Naive thymus-derived CD4-positive, alpha-beta T cell (primary cell): ENCODE results near the gene SCYGR6. TPM values are rescaled to one million over a fixed set of nuclear protein-coding genes. Genes with fewer than 3 reads are reported as not detected.
"Not testable (repeated sequence)": the region's sequence is repeated elsewhere in the genome, so short reads cannot be mapped to it uniquely, and the experiment has no call there.

Experiments used
- ATAC-seq: fragments of 150-1000 bp; cut with Tn5 transposase; 2 replicates; pipeline ENCODE4 v1.10.0; 2021; ENCODE audit warnings: mild to moderate bottlenecking, moderate library complexity
- CTCF ChIA-PET: fragments of 350-600 bp; sonication (Branson Sonifier 250); formaldehyde crosslinking; loops from one replicate; lab custom pipeline; 2021; ENCODE audit warnings: antibody characterized with exemption; lab: Charles Lee
- POLR2A ChIA-PET: fragments of 350-600 bp; sonication (Branson Sonifier 250); formaldehyde crosslinking; loops from one replicate; lab custom pipeline; 2021; ENCODE audit warnings: antibody characterized with exemption, inconsistent platforms; lab: Charles Lee
- DNase-seq, 9 donors: peaks; one replicate each; pipeline versions ENCODE4 v3.0.0 to v3.0.0-alpha.2; 2020 to 2022; ENCODE audit warnings: mixed read lengths in 1 of 9
- H3K27ac ChIP-seq: one replicate; pipeline ENCODE4 v1.7.0; 2013; ENCODE audit warnings: mild to moderate bottlenecking, low read depth, low read length, moderate library complexity
- H3K27me3 ChIP-seq, 2 donors: one replicate each; pipeline ENCODE4 v1.7.0; 2013; ENCODE audit warnings: low read length in 2 of 2, mild to moderate bottlenecking in 2 of 2, moderate library complexity in 2 of 2; ENCODE audit not compliant: control insufficient read depth in 2 of 2, insufficient read depth in 2 of 2
- H3K36me3 ChIP-seq, 3 experiments: 1 replicate in 2 of 3; 2 replicates in 1 of 3; pipeline ENCODE4 v1.7.0; 2013; ENCODE audit warnings: low read length in 3 of 3, mild to moderate bottlenecking in 3 of 3, moderate library complexity in 1 of 3; ENCODE audit not compliant: insufficient read depth in 3 of 3, control insufficient read depth in 2 of 3
- H3K4me1 ChIP-seq, 2 donors: one replicate each; pipeline ENCODE4 v1.7.0; 2013; ENCODE audit warnings: low read length in 2 of 2, mild to moderate bottlenecking in 2 of 2, moderate library complexity in 1 of 2; ENCODE audit not compliant: control insufficient read depth in 2 of 2, insufficient read depth in 2 of 2
- H3K4me3 ChIP-seq: 2 replicates; pipeline ENCODE4 v1.7.0; 2013; ENCODE audit warnings: mild to moderate bottlenecking, low read length
- H3K9me3 ChIP-seq, 3 experiments: 1 replicate in 2 of 3; 2 replicates in 1 of 3; pipeline ENCODE4 v1.7.0; 2013; ENCODE audit warnings: low read length in 3 of 3; ENCODE audit not compliant: control insufficient read depth in 2 of 3
- H3K27ac Mint-ChIP-seq, 9 donors: one replicate each; pipeline ENCODE4 v1.8.0; 2020 to 2022; ENCODE audit warnings: mixed read lengths in 9 of 9, mild to moderate bottlenecking in 8 of 9, moderate library complexity in 5 of 9, inconsistent platforms in 2 of 9
- H3K27me3 Mint-ChIP-seq, 5 donors: one replicate each; pipeline ENCODE4 v1.8.0; 2021 to 2022; ENCODE audit warnings: mixed read lengths in 5 of 5, mild to moderate bottlenecking in 1 of 5
- H3K36me3 Mint-ChIP-seq, 5 donors: one replicate each; pipeline ENCODE4 v1.8.0; 2020 to 2022; ENCODE audit warnings: mixed read lengths in 5 of 5, mild to moderate bottlenecking in 3 of 5, inconsistent platforms in 1 of 5
- H3K4me1 Mint-ChIP-seq, 7 donors: one replicate each; pipeline ENCODE4 v1.8.0; 2020 to 2022; ENCODE audit warnings: mixed read lengths in 7 of 7, mild to moderate bottlenecking in 3 of 7, inconsistent platforms in 1 of 7
- H3K4me3 Mint-ChIP-seq, 10 donors: one replicate each; pipeline ENCODE4 v1.8.0; 2020 to 2022; ENCODE audit warnings: mild to moderate bottlenecking in 10 of 10, mixed read lengths in 10 of 10, moderate library complexity in 6 of 10, inconsistent platforms in 2 of 10
- H3K9me3 Mint-ChIP-seq, 11 donors: one replicate each; pipeline ENCODE4 v1.8.0; 2020 to 2022; ENCODE audit warnings: mixed read lengths in 11 of 11, mild to moderate bottlenecking in 4 of 11, inconsistent platforms in 1 of 11, moderate library complexity in 1 of 11
- intact Hi-C, 2 donors: fragments of 100-400 bp; cut with micrococcal nuclease; formaldehyde crosslinking; loops; one replicate each; pipeline ENCODE4 v1.15.1; 2023
- polyA plus RNA-seq, 2 donors: library from polyadenylated mRNA; unstranded; fragments of 300-500 nt; fragmentation: Illumina TruSeq; gene quantifications; one replicate each; pipeline ENCODE4 v1.2.3, GENCODE V29; 2021
- total RNA-seq, 6 experiments: library from RNA in 5 of 6; stranded (reverse) in 5 of 6; gene quantifications; 1 replicate in 5 of 6; 2 replicates in 1 of 6; pipeline ENCODE4 v1.2.3 and lab custom pipeline; 2021 to 2026

Gene SCYGR6
- total and polyA plus RNA-seq, 7 experiments from 2014 or later: not detected

GRCh38 chr2:227765788-227766372 lies 41.3 kb upstream of the SCYGR6 start:
- H3K27ac ChIP-seq: no peak overlapping the region
- Mint-ChIP-seq H3K4me1 (peaks cover 0 to 3% (median 0%) of the 10 kb centered on the region in 7 donors), H3K27me3 (peaks cover 0 to 5% (median 4%) of the 10 kb centered on the region in 5 donors), H3K27ac (no peak overlapping the region), H3K4me3 (no peak overlapping the region), H3K36me3 (no peaks in the 10 kb centered on the region), H3K9me3 (no peaks in the 10 kb centered on the region)
- ATAC-seq (no peak), DNase-seq (no peak)
- intact Hi-C loops: loop anchor here (1.0 to 5.0 kb wide), 7 partner anchors 108 to 1879 kb away; partner anchors contain the start of gene AGFG1 (in 1 of the 2)
- H3K27me3 ChIP-seq: no peaks in the 10 kb centered on the region
- no peak overlapping the region for H3K4me3 ChIP-seq
- ChIA-PET CTCF (interaction anchor here (0.6 to 1.2 kb wide), 7 partner anchors 90 to 631 kb away, joined by 3 to 5 read pairs (median 4); no protein-coding TSS in a partner anchor), POLR2A (no interaction called here)
- no peaks in the 10 kb centered on the region for H3K36me3 ChIP-seq
- no peaks in the 10 kb centered on the region for H3K9me3 ChIP-seq
- no peaks in the 10 kb centered on the region for H3K4me1 ChIP-seq

GRCh38 chr2:227761740-227762476 lies 37.4 kb upstream of the SCYGR6 start:
- ChIA-PET CTCF (no interaction called here), POLR2A (no interaction called here)
- ATAC-seq (no peak), DNase-seq (no peak)
- intact Hi-C loops: no loop called here
- H3K4me3 Mint-ChIP-seq: no peak overlapping the region
- peaks cover 0 to 3% (median 0%) of the 10 kb centered on the region in 7 donors for H3K4me1 Mint-ChIP-seq
- H3K27me3 ChIP-seq: no peaks in the 10 kb centered on the region
- no peaks in the 10 kb centered on the region for H3K4me1 ChIP-seq
- no peaks in the 10 kb centered on the region for H3K36me3 ChIP-seq
- no peak overlapping the region for H3K27ac Mint-ChIP-seq
- no peak overlapping the region for H3K27ac ChIP-seq
- H3K27me3 Mint-ChIP-seq: peaks cover 0 to 5% (median 4%) of the 10 kb centered on the region in 5 donors
- H3K9me3 ChIP-seq: no peaks in the 10 kb centered on the region
- no peaks in the 10 kb centered on the region for H3K36me3 Mint-ChIP-seq
- no peak overlapping the region for H3K4me3 ChIP-seq
- peaks cover 0 to 1% (median 0%) of the 10 kb centered on the region in 11 donors for H3K9me3 Mint-ChIP-seq

- H3K27me3 ChIP-seq: no peaks in the 10 kb centered on the region
- intact Hi-C loops: no loop called here
- DNase-seq: no peak
- no peak overlapping the region for H3K4me3 ChIP-seq
- no peaks in the 10 kb centered on the region for H3K36me3 ChIP-seq
- Mint-ChIP-seq H3K4me1 (peaks cover 0 to 3% (median 0%) of the 10 kb centered on the region in 7 donors), H3K36me3 (no peaks in the 10 kb centered on the region), H3K4me3 (no peak overlapping the region), H3K9me3 (peaks cover 0 to 1% (median 0%) of the 10 kb centered on the region in 11 donors), H3K27me3 (peaks cover 0 to 5% (median 0%) of the 10 kb centered on the region in 5 donors), H3K27ac (no peak overlapping the region)
- no peaks in the 10 kb centered on the region for H3K9me3 ChIP-seq
- no peak overlapping the region for H3K27ac ChIP-seq
- ATAC-seq: no peak
- CTCF ChIA-PET: interaction anchor here (0.6 kb wide), 1 partner anchor 522 kb away, joined by 3 read pairs; no protein-coding TSS in a partner anchor
- POLR2A ChIA-PET: no interaction called here
- H3K4me1 ChIP-seq: no peaks in the 10 kb centered on the region
Observed at GRCh38 chr2:227759411-227760118, 35.0 kb upstream of the SCYGR6 start.

- H3K36me3 Mint-ChIP-seq, H3K27me3 ChIP-seq, POLR2A ChIA-PET, H3K4me1 Mint-ChIP-seq, H3K27ac Mint-ChIP-seq, H3K9me3 Mint-ChIP-seq, H3K4me1 ChIP-seq, H3K4me3 ChIP-seq, intact Hi-C loops, DNase-seq, H3K4me3 Mint-ChIP-seq, H3K36me3 ChIP-seq, H3K9me3 ChIP-seq, ATAC-seq, H3K27ac ChIP-seq: not testable (repeated sequence)
- peaks cover 0 to 13% (median 0%) of the 10 kb centered on the region in 5 donors for H3K27me3 Mint-ChIP-seq
- CTCF ChIA-PET: interaction anchor here (0.7 kb wide), 1 partner anchor 87 kb away, joined by 4 read pairs; no protein-coding TSS in a partner anchor
Observed at GRCh38 chr2:227756261-227756660, 31.7 kb upstream of the SCYGR6 start.

- H3K9me3 ChIP-seq: no peaks in the 10 kb centered on the region
- no peaks in the 10 kb centered on the region for H3K36me3 ChIP-seq
- Mint-ChIP-seq H3K36me3 (no peaks in the 10 kb centered on the region), H3K9me3 (peaks cover 0 to 3% (median 0%) of the 10 kb centered on the region in 11 donors), H3K27ac (no peak overlapping the region), H3K4me3 (no peak overlapping the region), H3K4me1 (no peaks in the 10 kb centered on the region), H3K27me3 (peaks cover 0 to 17% (median 5%) of the 10 kb centered on the region in 5 donors)
- H3K27me3 ChIP-seq: no peaks in the 10 kb centered on the region
- ATAC-seq (no peak), DNase-seq (no peak)
- intact Hi-C loops: no loop called here
- CTCF ChIA-PET: no interaction called here
- no peak overlapping the region for H3K4me3 ChIP-seq
- H3K4me1 ChIP-seq: no peaks in the 10 kb centered on the region
- no peak overlapping the region for H3K27ac ChIP-seq
- POLR2A ChIA-PET: no interaction called here
Observed at GRCh38 chr2:227748079-227748478, 23.5 kb upstream of the SCYGR6 start.

GRCh38 chr2:227745594-227745993 lies 21.0 kb upstream of the SCYGR6 start, which contains the start of gene SCYGR8:
TSS of gene SCYGR8 (plus strand) at chr2:227745894. CDS start at chr2:227745894, 0 bp downstream.
- ATAC-seq: no peak
- Mint-ChIP-seq H3K9me3 (peaks cover 0 to 3% (median 0%) of the 10 kb centered on the region in 11 donors), H3K4me3 (no peak within 1 kb of the TSS), H3K4me1 (no peaks in the 10 kb centered on the region), H3K27me3 (peaks cover 0 to 20% (median 5%) of the 10 kb centered on the region in 5 donors), H3K27ac (no peak within 1 kb of the TSS), H3K36me3 (no peaks in the 10 kb centered on the region)
- Histone ChIP-seq H3K27ac (no peak within 1 kb of the TSS), H3K27me3 (no peaks in the 10 kb centered on the region), H3K4me3 (no peak within 1 kb of the TSS), H3K9me3 (no peaks in the 10 kb centered on the region), H3K4me1 (no peaks in the 10 kb centered on the region), H3K36me3 (no peaks in the 10 kb centered on the region)
- ChIA-PET POLR2A (no interaction called here), CTCF (no interaction called here)
- no peak for DNase-seq
- intact Hi-C loops: no loop called here
